Gastroesophageal sphincter (tissue), 4 donors: ENCODE data around the gene SERTAD2. TPM values are rescaled to one million over a fixed set of nuclear protein-coding genes. Genes with fewer than 3 reads are reported as not detected.

Source experiments
- ATAC-seq: fragments of 150-250 bp; one replicate; pipeline ENCODE4 v1.9.1; 2016; ENCODE audit warnings: mild to moderate bottlenecking, moderate library complexity
- H3K27ac ChIP-seq, 4 donors: fragments of 200-600 bp; sonication (generic) in 3 of 4; 1 replicate in 3 of 4; 2 replicates in 1 of 4; pipeline ENCODE4 v1.5.1; 2016 to 2019
- H3K27me3 ChIP-seq: fragments of 200-600 bp; sonication (generic); one replicate; pipeline ENCODE4 v1.5.1; 2019
- H3K36me3 ChIP-seq, 2 donors: fragments of 200-600 bp; sonication (generic); one replicate each; pipeline ENCODE4 v1.5.1; 2019; ENCODE audit warnings: control low read depth in 1 of 2
- H3K4me1 ChIP-seq, 3 donors: fragments of 200-600 bp; sonication (generic); 1 replicate in 2 of 3; 2 replicates in 1 of 3; pipeline ENCODE4 v1.5.1; 2016 to 2019; ENCODE audit warnings: control low read depth in 2 of 3
- H3K4me3 ChIP-seq, 2 donors: fragments of 200-600 bp; sonication (generic); one replicate each; pipeline ENCODE4 v1.5.1; 2019; ENCODE audit warnings: mild to moderate bottlenecking in 1 of 2, moderate library complexity in 1 of 2
- H3K9me3 ChIP-seq, 3 donors: fragments of 200-600 bp; sonication (generic); one replicate each; pipeline ENCODE4 v1.5.1; 2017 to 2019; ENCODE audit warnings: control low read depth in 2 of 3
- EP300 ChIP-seq: sonication (generic); formaldehyde crosslinking; IDR thresholded peaks from one replicate; pipeline ENCODE4 v1.6.1; 2017; ENCODE audit warnings: antibody characterized with exemption, mild to moderate bottlenecking
- POLR2A ChIP-seq, 2 donors: fragments of 450-650 bp; IDR thresholded peaks; one replicate each; pipeline ENCODE4 v1.6.1; 2017; ENCODE audit warnings: antibody characterized with exemption in 2 of 2, mild to moderate bottlenecking in 2 of 2, moderate library complexity in 1 of 2
- POLR2AphosphoS5 ChIP-seq: sonication (generic); formaldehyde crosslinking; IDR thresholded peaks from one replicate; pipeline ENCODE4 v1.6.1; 2017; ENCODE audit warnings: antibody characterized with exemption
- whole genome bisulfite sequencing, 2 donors: methylation state at CpG; one replicate each; pipeline ENCODE4 v1.1.5; 2018; ENCODE audit warnings: low coverage in 1 of 2; 5-methylcytosine and 5-hydroxymethylcytosine counted together
- total RNA-seq, 4 donors: library from RNA; depleted of rRNA; stranded (reverse); fragments of >200 nt; gene quantifications; one replicate each; pipeline ENCODE4 v1.1.0, GENCODE V29; 2016
- TF ChIP-seq, protein P1 (sequence below), 4 experiments: fragments of 200-600 bp in 2 of 4; fragments of 450-650 bp in 2 of 4; sonication (generic) in 1 of 4; IDR thresholded peaks; one replicate each; pipeline ENCODE4 v1.5.1; 2017 to 2019; ENCODE audit warnings: antibody characterized with exemption in 4 of 4, mild to moderate bottlenecking in 2 of 4, moderate library complexity in 2 of 4

SERTAD2 gene
- total RNA-seq, 4 donors from 2014 or later = 13.9 to 18.5 (median 15.6) TPM

DNA sequence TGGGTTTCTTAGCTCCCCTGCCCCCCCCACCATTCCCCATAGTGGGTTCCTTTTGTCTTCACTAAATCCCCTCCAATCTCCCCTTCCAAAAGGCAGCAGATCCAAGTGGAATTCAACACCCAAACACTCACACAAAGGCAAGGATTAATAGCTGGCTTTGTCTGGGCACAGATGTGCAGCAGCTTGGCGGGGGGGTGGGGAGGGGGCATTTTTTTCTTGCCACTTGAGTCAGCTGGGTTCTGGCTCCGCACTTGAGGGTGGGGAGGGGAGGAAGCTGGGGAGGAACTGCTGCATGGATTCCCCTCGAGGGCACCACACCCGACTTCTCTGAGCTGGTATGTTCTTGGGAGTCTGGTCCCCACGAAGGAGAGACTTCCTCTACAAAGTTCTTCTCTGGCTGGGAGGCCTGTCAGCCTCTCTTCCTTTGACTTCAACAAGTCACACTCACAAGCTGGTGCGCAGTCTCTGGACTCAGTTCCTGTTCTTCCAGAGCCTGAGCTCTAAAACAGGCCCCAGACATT, 36.0 kb downstream of the SERTAD2 start:
- H3K4me1 ChIP-seq = no peaks in the 10 kb centered on the region
- H3K27me3 ChIP-seq = no peaks in the 10 kb centered on the region
- H3K4me3 ChIP-seq = no peak overlapping the region
- H3K36me3 ChIP-seq = no peaks in the 10 kb centered on the region
- ATAC-seq = no peak
- no peak overlapping the region for H3K27ac ChIP-seq
- WGBS, 2 donors = 70% methylated on average over 4 of the region's 6 CpGs; no CpG with 5 or more reads in 1 of the 2 donors
- no peaks in the 10 kb centered on the region for H3K9me3 ChIP-seq
- TF ChIP-seq EP300 = no peak
- no peak for TF ChIP-seq POLR2A (IDR thresholded peaks at IDR 0.05)
- no peak for TF ChIP-seq POLR2AphosphoS5
- TF ChIP-seq, protein P1, sequence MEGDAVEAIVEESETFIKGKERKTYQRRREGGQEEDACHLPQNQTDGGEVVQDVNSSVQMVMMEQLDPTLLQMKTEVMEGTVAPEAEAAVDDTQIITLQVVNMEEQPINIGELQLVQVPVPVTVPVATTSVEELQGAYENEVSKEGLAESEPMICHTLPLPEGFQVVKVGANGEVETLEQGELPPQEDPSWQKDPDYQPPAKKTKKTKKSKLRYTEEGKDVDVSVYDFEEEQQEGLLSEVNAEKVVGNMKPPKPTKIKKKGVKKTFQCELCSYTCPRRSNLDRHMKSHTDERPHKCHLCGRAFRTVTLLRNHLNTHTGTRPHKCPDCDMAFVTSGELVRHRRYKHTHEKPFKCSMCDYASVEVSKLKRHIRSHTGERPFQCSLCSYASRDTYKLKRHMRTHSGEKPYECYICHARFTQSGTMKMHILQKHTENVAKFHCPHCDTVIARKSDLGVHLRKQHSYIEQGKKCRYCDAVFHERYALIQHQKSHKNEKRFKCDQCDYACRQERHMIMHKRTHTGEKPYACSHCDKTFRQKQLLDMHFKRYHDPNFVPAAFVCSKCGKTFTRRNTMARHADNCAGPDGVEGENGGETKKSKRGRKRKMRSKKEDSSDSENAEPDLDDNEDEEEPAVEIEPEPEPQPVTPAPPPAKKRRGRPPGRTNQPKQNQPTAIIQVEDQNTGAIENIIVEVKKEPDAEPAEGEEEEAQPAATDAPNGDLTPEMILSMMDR (IDR thresholded peaks at IDR 0.05) = no peak

DNA sequence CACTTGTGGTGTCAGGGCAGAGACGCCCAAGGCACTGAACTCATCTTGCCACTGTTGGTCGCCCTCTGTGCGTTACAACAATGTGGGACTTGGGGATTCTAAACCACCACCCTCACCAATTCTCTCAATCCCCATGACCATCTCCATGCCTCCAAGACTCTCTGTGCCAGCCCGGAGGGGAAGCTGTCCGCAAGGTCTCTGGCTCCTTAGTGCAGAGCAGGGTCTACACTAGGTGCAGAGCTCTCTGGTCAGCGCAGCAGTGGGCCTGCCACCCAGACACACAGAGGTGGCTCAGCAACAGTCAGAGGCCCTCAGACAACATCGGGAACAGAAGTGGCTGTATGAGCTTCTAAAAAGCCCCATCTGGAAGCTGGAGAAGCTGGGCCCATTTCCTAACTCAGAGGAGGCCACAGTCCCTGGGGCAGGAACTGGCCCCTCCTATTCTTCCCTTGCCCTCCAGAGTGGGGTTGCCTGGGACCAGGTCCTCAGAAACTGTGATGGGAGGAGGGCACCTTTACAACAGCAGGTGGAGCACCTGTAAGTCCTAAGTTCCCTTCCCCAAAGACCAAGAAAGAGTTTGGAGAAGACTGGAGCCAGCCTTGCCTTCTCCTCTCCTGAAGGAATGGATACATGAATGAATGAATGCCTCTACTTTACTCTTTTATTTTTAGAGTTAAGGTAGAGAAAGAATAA, 37.7 kb downstream of the SERTAD2 start:
- no peaks in the 10 kb centered on the region for H3K9me3 ChIP-seq
- no peaks in the 10 kb centered on the region for H3K36me3 ChIP-seq
- TF ChIP-seq EP300 (no peak), POLR2A (IDR thresholded peaks at IDR 0.05) (no peak), POLR2AphosphoS5 (no peak)
- TF ChIP-seq, protein P1 (IDR thresholded peaks at IDR 0.05) = no peak
- no peak for ATAC-seq
- H3K27ac ChIP-seq = no peak overlapping the region
- H3K27me3 ChIP-seq = no peaks in the 10 kb centered on the region
- H3K4me3 ChIP-seq = no peak overlapping the region
- H3K4me1 ChIP-seq = no peaks in the 10 kb centered on the region
- WGBS, 2 donors = 94 to 100% methylated on average over 1 to 3 of the region's 7 CpGs

DNA sequence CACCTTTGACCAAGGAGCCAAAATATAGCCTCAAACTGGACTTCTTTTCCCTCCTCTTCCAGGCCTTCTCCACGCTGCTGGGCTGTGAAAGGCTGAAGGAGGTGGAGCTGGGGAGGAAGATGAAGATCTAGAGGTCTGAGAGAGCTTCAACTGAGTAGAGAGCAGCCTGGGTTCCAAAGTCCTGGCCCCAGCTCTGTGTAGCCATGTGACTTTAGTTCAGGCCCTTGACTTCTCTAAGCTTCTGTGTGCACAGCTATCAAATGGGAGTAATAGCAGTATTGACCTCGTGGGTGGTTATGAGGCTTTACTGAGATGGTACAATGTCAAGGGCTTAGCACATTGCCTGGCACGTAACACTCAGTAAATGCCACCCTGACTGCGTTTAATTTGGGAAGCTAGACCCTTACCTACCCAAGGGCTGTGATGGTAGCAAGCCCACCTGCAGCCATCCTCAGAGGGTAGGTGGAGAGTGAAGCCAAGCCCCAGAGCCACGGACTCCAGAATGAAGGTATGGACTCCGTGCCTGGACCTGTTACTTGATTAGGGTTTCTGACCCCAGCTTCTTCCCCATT, 38.4 kb downstream of the SERTAD2 start:
- no peaks in the 10 kb centered on the region for H3K4me1 ChIP-seq
- WGBS, 2 donors = 100% methylated on average over 1 to 2 of the region's 6 CpGs
- no peak overlapping the region for H3K4me3 ChIP-seq
- no peaks in the 10 kb centered on the region for H3K27me3 ChIP-seq
- no peak for TF ChIP-seq POLR2A (IDR thresholded peaks at IDR 0.05)
- no peak for TF ChIP-seq POLR2AphosphoS5
- TF ChIP-seq, protein P1 (IDR thresholded peaks at IDR 0.05) = no peak
- H3K9me3 ChIP-seq = no peaks in the 10 kb centered on the region
- no peaks in the 10 kb centered on the region for H3K36me3 ChIP-seq
- no peak overlapping the region for H3K27ac ChIP-seq
- no peak for ATAC-seq

DNA sequence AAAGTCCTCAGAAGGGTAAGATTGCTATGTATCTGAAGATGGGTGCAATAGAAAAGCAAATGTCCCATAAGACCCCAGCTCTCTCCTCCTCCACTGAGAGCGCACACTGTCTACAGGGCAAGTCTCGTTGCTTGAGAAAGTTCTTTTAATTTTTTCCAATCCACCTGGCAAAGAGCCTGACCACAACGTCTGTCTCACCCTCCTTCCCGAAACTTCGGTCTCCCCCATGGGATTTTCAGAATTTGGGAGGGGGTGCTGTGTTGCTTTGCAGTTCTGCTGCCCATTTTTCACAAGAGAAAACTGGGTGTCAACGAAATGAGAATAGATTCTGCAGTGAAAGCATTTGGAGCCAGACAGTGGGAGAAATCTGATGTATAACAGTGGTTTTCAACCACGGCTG, 40.4 kb downstream of the SERTAD2 start:
- Histone ChIP-seq H3K4me1 (peaks cover 0 to 12% (median 0%) of the 10 kb centered on the region in 3 donors), H3K27ac (no peak overlapping the region), H3K36me3 (no peaks in the 10 kb centered on the region), H3K27me3 (no peaks in the 10 kb centered on the region), H3K9me3 (no peaks in the 10 kb centered on the region), H3K4me3 (no peak overlapping the region)
- 74 to 100% methylated on average over 2 to 7 of the region's 7 CpGs for WGBS, 2 donors
- TF ChIP-seq, protein P1 (IDR thresholded peaks at IDR 0.05) = no peak
- TF ChIP-seq POLR2A (IDR thresholded peaks at IDR 0.05) (no peak), POLR2AphosphoS5 (no peak), EP300 (no peak)
- no peak for ATAC-seq
